GM19452 (cell line): ENCODE data around the gene CCDC187.

Source experiments
- ATAC-seq: cut with Tn5 transposase; IDR thresholded peaks from one replicate; pipeline ENCODE4 v1.9.1; 2021; ENCODE audit not compliant: unreplicated experiment

The CCDC187 gene

GRCh38 chr9:136255896-136256890 lies 47.7 kb downstream of the CCDC187 start:
- ATAC-seq = no peak

DNA sequence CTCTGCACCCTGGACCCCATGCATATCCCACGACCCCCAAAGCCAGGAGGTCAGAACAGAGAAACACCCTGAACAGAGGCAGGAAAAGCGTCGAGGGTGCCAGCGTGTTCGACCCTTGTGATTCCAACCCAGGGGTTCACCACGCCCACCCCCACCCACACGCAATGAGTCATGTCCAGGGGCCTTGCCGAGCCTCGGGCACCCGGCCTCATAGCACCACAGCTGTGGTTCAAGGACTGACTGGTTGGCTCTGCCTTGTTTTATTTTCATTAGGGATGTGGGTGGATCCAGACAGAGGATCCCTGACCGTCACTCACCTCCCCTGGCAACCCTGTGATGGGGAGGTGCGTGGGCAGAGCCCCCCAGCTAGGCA lies 48.7 kb downstream of the CCDC187 start:
- ATAC-seq = no peak

- ATAC-seq = no peak
These were observed 49.3 kb downstream of the CCDC187 start for GRCh38 chr9:136254381-136255165.

GRCh38 chr9:136253246-136254130 lies 50.4 kb downstream of the CCDC187 start:
- ATAC-seq = no peak

GRCh38 chr9:136252846-136253245 lies 51.0 kb downstream of the CCDC187 start:
- no peak for ATAC-seq

GRCh38 chr9:136252281-136252680 lies 51.6 kb downstream of the CCDC187 start:
- no peak for ATAC-seq

DNA sequence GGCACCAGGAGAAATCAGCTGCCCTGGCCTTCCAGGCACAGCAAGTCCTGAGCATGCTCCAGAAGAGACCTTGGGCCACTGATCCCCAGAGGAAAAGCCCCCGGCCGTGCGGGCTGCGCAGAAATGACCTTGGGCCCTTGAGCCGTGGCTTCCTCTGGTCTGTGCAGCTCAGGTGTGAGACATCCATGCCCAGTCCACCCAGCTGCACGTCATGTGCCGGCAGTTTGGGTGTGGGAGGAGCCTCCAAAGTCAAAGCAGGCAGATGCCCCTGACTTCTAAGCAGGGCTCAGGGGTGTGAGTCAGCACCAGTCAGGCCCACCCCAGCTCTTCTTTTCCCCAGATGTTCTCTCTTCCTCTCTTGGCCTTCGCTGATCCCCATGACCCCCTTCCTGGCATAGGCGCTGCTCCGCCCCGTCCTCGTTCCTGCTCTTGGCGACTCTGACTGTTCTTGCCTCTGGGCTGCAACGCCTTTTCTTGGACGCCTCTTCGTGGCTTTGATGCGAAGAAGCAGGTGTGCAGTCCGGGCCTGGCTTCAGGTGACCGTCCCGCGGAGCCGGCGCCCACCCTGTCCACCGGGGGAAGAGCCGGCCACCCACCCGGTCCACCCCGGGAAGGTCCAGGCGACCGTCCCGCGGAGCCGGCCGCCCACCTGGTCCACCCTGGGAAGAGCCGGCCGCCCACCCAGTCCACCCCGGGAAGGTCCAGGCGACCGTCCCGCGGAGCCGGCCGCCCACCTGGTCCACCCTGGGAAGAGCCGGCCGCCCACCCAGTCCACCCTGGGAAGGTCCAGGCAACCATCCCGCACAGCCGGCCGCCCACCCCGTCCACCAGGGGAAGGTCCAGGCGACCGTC lies 52.4 kb downstream of the CCDC187 start:
- ATAC-seq = no peak

GRCh38 chr9:136250676-136251075 lies 53.2 kb downstream of the CCDC187 start:
- ATAC-seq = no peak

GRCh38 chr9:136249877-136250559 lies 53.9 kb downstream of the CCDC187 start:
- no peak for ATAC-seq

GRCh38 chr9:136248951-136249876 lies 54.7 kb downstream of the CCDC187 start:
- ATAC-seq = no peak

- ATAC-seq = no peak
These were observed 55.8 kb downstream of the CCDC187 start for GRCh38 chr9:136247947-136248637.

DNA sequence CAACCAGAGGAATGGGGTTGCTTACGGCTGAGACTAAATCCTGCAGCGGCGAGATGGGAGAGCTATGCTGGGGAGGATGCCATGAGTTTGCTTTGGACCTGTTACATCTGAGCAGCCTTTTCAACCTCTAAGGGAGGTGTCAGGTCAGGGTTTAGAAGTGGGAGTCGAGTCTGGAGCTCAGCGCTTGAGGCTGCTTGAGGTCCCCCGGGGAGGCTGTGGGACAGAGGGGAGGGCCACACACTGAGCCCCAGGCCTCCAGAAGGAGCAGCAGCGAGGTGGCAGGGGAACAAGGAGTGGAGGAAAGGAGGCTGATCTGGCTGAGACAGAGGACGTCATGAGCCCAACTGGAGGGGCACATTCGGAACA lies 56.4 kb downstream of the CCDC187 start:
- no peak for ATAC-seq

DNA sequence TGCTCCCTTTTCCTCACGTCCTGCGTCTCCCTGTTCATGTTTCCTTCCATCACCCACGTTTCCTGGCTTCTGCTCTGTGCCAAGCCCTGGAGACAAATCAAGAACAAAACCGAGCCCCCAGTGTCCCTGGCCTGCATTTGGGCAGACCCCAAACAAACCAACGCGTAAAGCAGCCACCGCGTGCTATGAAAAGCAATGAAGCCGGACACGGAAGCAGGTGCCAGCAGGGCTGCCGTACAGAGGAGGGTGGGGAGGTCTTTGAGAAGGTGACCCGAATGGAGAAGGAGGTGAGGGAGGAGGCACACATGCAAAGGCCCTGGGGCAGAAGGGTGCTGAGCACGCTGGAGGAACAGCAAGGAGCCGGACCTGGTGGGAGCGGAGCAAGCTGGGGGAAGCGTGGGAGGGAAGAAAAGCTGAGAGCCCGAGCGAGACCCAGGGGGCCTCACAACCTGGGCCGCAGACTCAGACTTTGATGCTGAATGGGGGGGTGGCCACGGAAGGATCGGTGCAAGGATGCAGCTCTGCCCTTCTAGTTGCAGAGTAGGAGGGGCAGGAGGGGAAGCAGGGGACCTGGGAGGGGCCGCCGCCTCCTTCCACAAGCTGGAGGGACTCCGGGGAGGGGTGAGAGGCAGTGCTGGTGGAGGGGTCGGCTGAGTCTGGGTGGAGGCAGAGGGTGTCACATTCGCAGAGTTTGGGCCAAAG lies 56.9 kb downstream of the CCDC187 start:
- no peak for ATAC-seq

DNA sequence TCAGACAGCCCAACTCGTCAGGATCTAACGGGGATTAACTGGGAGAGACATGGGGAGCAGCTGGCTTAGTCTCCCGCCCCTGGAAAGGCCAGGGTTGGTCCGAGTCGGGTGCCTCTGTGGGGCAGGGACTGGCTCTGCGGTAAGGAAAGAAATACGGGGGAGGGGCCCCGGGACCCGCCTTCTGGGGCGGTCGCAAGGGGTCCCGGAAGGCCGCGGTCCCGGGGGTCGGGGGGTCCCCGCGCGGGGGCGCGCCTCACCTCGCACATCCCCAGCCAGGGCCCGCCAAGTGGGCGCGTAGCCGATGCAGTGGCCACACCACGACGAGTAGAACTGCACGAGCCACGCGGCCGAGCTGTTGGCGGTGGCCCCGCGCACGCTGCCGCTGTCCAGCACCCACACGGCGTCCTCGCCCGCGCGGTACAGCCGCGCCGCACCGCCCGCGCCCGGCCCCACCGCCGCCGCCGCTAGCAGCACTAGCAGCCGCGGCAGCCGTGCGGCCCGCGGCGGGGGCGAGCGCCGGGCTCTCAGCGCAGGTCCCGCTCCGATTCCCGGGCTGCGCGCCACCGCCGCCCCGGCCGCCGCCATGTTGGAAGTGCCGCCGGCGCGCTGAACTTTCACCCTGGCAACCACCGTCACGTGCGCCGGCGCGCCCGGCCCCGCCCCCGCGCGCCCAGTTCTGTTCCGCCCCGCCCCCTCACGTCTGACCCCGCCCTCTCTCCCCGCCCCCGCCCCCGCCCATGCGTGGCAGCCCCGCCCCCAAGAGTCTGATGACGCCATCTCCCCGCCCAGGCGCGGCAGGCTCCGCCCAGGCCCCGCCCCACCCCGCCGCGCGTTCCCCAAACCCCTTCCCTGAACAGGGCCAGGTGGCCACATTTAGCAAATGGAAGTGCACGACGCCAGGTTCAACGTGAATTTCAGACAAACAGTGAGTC lies 58.4 kb downstream of the CCDC187 start, which contains the start of gene QSOX2:
TSS of gene QSOX2 (minus strand) at position 594 of the 932 bp plus-strand sequence. CDS start at position 585, 9 bp downstream.
- ATAC-seq = peak; percentile 42

GRCh38 chr9:136244969-136245218 lies 59.0 kb downstream of the CCDC187 start:
- ATAC-seq = no peak
